Erythroblast (primary cell): ENCODE data around the gene C1QB.

Experiments
- GATA1 ChIP-seq: IDR thresholded peaks from 2 replicates; pipeline ENCODE4 v1.6.1; 2011; ENCODE audit warnings: low read depth, mild to moderate bottlenecking, control low read depth, low read length, moderate library complexity
- POLR2A ChIP-seq: IDR thresholded peaks from 2 replicates; pipeline ENCODE4 v1.6.1; 2011; ENCODE audit warnings: mild to moderate bottlenecking, low read length

GRCh38 chr1:22671999-22672398, 19.0 kb downstream of the C1QB start:
- no peak for TF ChIP-seq POLR2A
- no peak for TF ChIP-seq GATA1
